ENCODE measurements around the gene FILIP1L. TPM values are rescaled to one million over a fixed set of nuclear protein-coding genes. Genes with fewer than 3 reads are reported as not detected.

Gene FILIP1L
- total RNA-seq, 1 experiment from 2014 or later: 0.07 TPM

GRCh38 chr3:99918715-99919114 is 195.6 kb downstream of the FILIP1L start:
- Histone ChIP-seq H3K23me2 (ENCODE audit: insufficient read length, low read depth, low read length, poor library complexity, severe bottlenecking) (no peaks in the 10 kb centered on the region), H4K5ac (ENCODE audit: insufficient read length, low read depth, low read length) (no peak overlapping the region), H2BK5ac (ENCODE audit: insufficient read length, low read length) (no peak overlapping the region), H3K79me2 (ENCODE audit: insufficient read depth, low read length) (no peaks in the 10 kb centered on the region), H3K18ac (ENCODE audit: insufficient read length, low read depth, low read length) (no peak overlapping the region), H2BK20ac (ENCODE audit: low read depth, low read length, poor library complexity, severe bottlenecking) (no peak overlapping the region), H2BK120ac (ENCODE audit: low read depth, low read length, poor library complexity, severe bottlenecking) (no peak overlapping the region), H3K56ac (ENCODE audit: insufficient read length, low read depth, low read length) (no peak overlapping the region), H3K79me1 (ENCODE audit: insufficient read depth, low read depth, low read length, poor library complexity, severe bottlenecking) (no peaks in the 10 kb centered on the region), H3K4ac (ENCODE audit: low read depth, low read length) (no peak overlapping the region), H3K9ac (ENCODE audit: extremely low read depth, insufficient read length, low read length) (no peak overlapping the region), H2AFZ (ENCODE audit: low read length) (no peak overlapping the region), H3K27ac (ENCODE audit: insufficient read length, low read depth, low read length) (no peak overlapping the region), H4K20me1 (ENCODE audit: control insufficient read depth, insufficient read depth, insufficient read length) (no peaks in the 10 kb centered on the region), H3K23ac (ENCODE audit: insufficient read length, low read depth, low read length) (no peak overlapping the region), H2AK5ac (ENCODE audit: insufficient read length, low read length) (no peak overlapping the region), H3K27me3 (ENCODE audit: insufficient read depth, low read length) (no peaks in the 10 kb centered on the region), H3K4me2 (ENCODE audit: insufficient read depth, insufficient read length, low read length) (no peak overlapping the region), H4K91ac (ENCODE audit: insufficient read length, low read depth, low read length) (no peak overlapping the region), H2BK12ac (ENCODE audit: insufficient read length, low read depth, low read length) (no peak overlapping the region), H2BK15ac (ENCODE audit: low read depth, low read length) (no peak overlapping the region), H3K9me3 (ENCODE audit: control insufficient read depth, low read depth, low read length) (no peaks in the 10 kb centered on the region), H4K8ac (replicated peaks; ENCODE audit: insufficient read length, low read depth, low read length) (no peak overlapping the region), H3K4me1 (ENCODE audit: insufficient read depth, low read length) (peaks cover 8% of the 10 kb centered on the region; the same call in 1 of the 2 replicates), H3K14ac (ENCODE audit: insufficient read depth, low read length) (no peak overlapping the region), H3T11ph (ENCODE audit: low read length) (no peak overlapping the region)
- peaks cover 0 to 2% (median 0%) of the 10 kb centered on the region in 3 experiments; a peak in 2 of 7 replicates for H3K36me3 Mint-ChIP-seq (ENCODE audit: insufficient read depth in 1 of 3, low read depth in 3 of 3)
- H3K27me3 Mint-ChIP-seq (ENCODE audit: low read depth): no peaks in the 10 kb centered on the region
- H3K27ac Mint-ChIP-seq: no peak overlapping the region
- no peak overlapping the region for H3K4me3 Mint-ChIP-seq
- peaks cover 29 to 35% of the 10 kb centered on the region in 2 experiments for H3K4me1 Mint-ChIP-seq
- no peak for TF ChIP-seq CTCF (conservative IDR thresholded peaks at IDR 0.05)
- H3K9me3 Mint-ChIP-seq: no peaks in the 10 kb centered on the region
- DNase-seq: no peak
